HepG2 (cell line): Measurements from ENCODE around the gene CDH19. TPM values are rescaled to one million over a fixed set of nuclear protein-coding genes. Genes with fewer than 3 reads are reported as not detected.

Experiments used
- ATAC-seq: fragments of 200-7000 bp; cut with Tn5 transposase; 3 replicates; pipeline ENCODE4 v1.9.1; 2020; ENCODE audit warnings: mild to moderate bottlenecking, moderate library complexity
- BruUV-seq: library from RNA; stranded (reverse); fragments of 400-500 nt; replicated peaks from 2 replicates; lab custom pipeline; 2021; lab: Mats Ljungman, UMichigan
- CTCF ChIA-PET: fragments of 300-600 bp; formaldehyde crosslinking; extraction: SDS; loops from one replicate; lab custom pipeline; 2021; ENCODE audit warnings: low total read pairs, inconsistent platforms, low intra/inter-chr PET ratio; lab: Yijun Ruan, JAX
- POLR2A ChIA-PET: fragments of 350-600 bp; sonication (Branson Sonifier 250); formaldehyde crosslinking; loops from one replicate; lab custom pipeline; 2020; ENCODE audit warnings: antibody characterized with exemption, inconsistent platforms; lab: Yijun Ruan, JAX
- DNase-seq: peaks from one replicate; pipeline ENCODE4 v3.0.0-alpha.2; 2015; ENCODE audit warnings: low spot score
- FAIRE-seq: peaks from 3 replicates; lab custom pipeline; 2011; peaks lifted over from hg19 to GRCh38; lab: Jason Lieb, UNC
- H2AFZ ChIP-seq: one replicate; pipeline ENCODE4 v1.6.1; 2011; ENCODE audit warnings: low read length, inconsistent platforms
- H3K27ac ChIP-seq: fragments of 300-600 bp; 3 replicates; pipeline ENCODE4 v1.8.0; 2011; ENCODE audit warnings: mixed run types, mild to moderate bottlenecking, mixed read lengths, low read length, inconsistent platforms; ENCODE audit not compliant: insufficient read depth; ENCODE audit errors: extremely low read length
- H3K27me3 ChIP-seq, 2 experiments: fragments of 200-600 bp in 1 of 2; 2 replicates in 1 of 2; 3 replicates in 1 of 2; pipeline versions ENCODE4 v1.6.0 to v1.8.0; 2011; ENCODE audit warnings: low read length in 2 of 2, mild to moderate bottlenecking in 2 of 2, moderate library complexity in 2 of 2, inconsistent platforms in 1 of 2; ENCODE audit not compliant: insufficient read depth in 2 of 2, control insufficient read depth in 1 of 2
- H3K36me3 ChIP-seq, 2 experiments: fragments of 200-600 bp in 1 of 2; replicated peaks in 1 of 2; 2 replicates in 1 of 2; 3 replicates in 1 of 2; pipeline versions ENCODE4 v1.5.1 to v1.8.0; 2011; ENCODE audit warnings: low read length in 2 of 2, inconsistent platforms in 1 of 2; ENCODE audit not compliant: insufficient read depth in 2 of 2, control insufficient read depth in 1 of 2
- H3K4me1 ChIP-seq: 2 replicates; pipeline ENCODE4 v1.5.1; 2012; ENCODE audit warnings: low read length, inconsistent platforms; ENCODE audit not compliant: insufficient read depth
- H3K4me2 ChIP-seq: 2 replicates; pipeline ENCODE4 v1.6.0; 2011; ENCODE audit warnings: low read depth, low read length, inconsistent platforms
- H3K4me3 ChIP-seq, 3 experiments: fragments of 200-600 bp in 1 of 3; sonication (generic), shearing (Covaris generic) in 1 of 3; replicated peaks in 1 of 3; 2 replicates each; pipeline ENCODE4 v1.5.1; 2011 to 2016; ENCODE audit warnings: low read length in 3 of 3, inconsistent platforms in 2 of 3, low read depth in 2 of 3, mild to moderate bottlenecking in 2 of 3, control low read depth in 1 of 3, mixed read lengths in 1 of 3; ENCODE audit not compliant: insufficient read depth in 1 of 3
- H3K79me2 ChIP-seq: one replicate; pipeline ENCODE4 v1.6.1; 2011; ENCODE audit warnings: low read length, inconsistent platforms; ENCODE audit not compliant: insufficient read depth
- H3K9ac ChIP-seq: 2 replicates; pipeline ENCODE4 v1.6.0; 2011; ENCODE audit warnings: mild to moderate bottlenecking, low read depth, low read length, inconsistent platforms; ENCODE audit not compliant: insufficient read depth
- H3K9me3 ChIP-seq: 2 replicates; pipeline ENCODE4 v1.5.1; 2012; ENCODE audit warnings: mild to moderate bottlenecking, low read length
- H4K20me1 ChIP-seq: 2 replicates; pipeline ENCODE4 v1.6.0; 2011; ENCODE audit warnings: inconsistent platforms, mild to moderate bottlenecking, low read length, moderate library complexity; ENCODE audit not compliant: insufficient read depth
- BRD4 ChIP-seq: sonication (generic); formaldehyde crosslinking; IDR thresholded peaks from 2 replicates; pipeline ENCODE4 v1.4.0; 2020; ENCODE audit warnings: missing genetic modification reagents
- CEBPG ChIP-seq: IDR thresholded peaks from 2 replicates; pipeline ENCODE4 v1.6.1; 2016
- KAT2B ChIP-seq: fragments of 150-350 bp; IDR thresholded peaks from 2 replicates; pipeline ENCODE4 v1.6.1; 2014; ENCODE audit warnings: low read depth, low read length, borderline replicate concordance
- TARDBP ChIP-seq: sonication (generic); formaldehyde crosslinking; IDR thresholded peaks from 2 replicates; pipeline ENCODE4 v1.8.0; 2022; ENCODE audit warnings: mild to moderate bottlenecking, missing genetic modification reagents
- ZFY ChIP-seq: sonication (generic); formaldehyde crosslinking; IDR thresholded peaks from 2 replicates; pipeline ENCODE4 v1.4.0; 2020; ENCODE audit warnings: missing genetic modification reagents
- ZNF124 ChIP-seq: sonication (generic); formaldehyde crosslinking; IDR thresholded peaks from 2 replicates; pipeline ENCODE4 v1.4.0; 2020; ENCODE audit warnings: missing genetic modification reagents
- ZNF547 ChIP-seq: sonication (generic); formaldehyde crosslinking; IDR thresholded peaks from 2 replicates; pipeline ENCODE4 v1.5.1; 2020; ENCODE audit warnings: mild to moderate bottlenecking, missing genetic modification reagents
- WGBS: methylation state at CpG from one replicate; pipeline ENCODE4 v1.1.6; 2017; ENCODE audit warnings: low lambda C conversion rate; 5-methylcytosine and 5-hydroxymethylcytosine counted together
- in situ Hi-C: cut with HindIII; loops from 2 replicates; pipeline ENCODE4 v1.10.0; 2017; ENCODE audit warnings: low pct_unique_long_range_greater_than_20kb; ENCODE audit not compliant: extremely low pct_ligation_motif_present
- intact Hi-C: fragments of 100-400 bp; cut with micrococcal nuclease; formaldehyde crosslinking; loops from one replicate; pipeline ENCODE4 v1.10.0; 2022; ENCODE audit not compliant: unreplicated experiment
- polyA plus RNA-seq, 8 experiments: library from polyadenylated mRNA; depleted of rRNA in 3 of 8; stranded (reverse) in 7 of 8; unstranded in 1 of 8; fragments of >200 nt; fragmentation: Illumina TruSeq in 4 of 8; extraction: Trizol in 4 of 8; gene quantifications; 2 replicates each; pipeline versions ENCODE4 v1.2.1 to v1.2.3, GENCODE V29; 2011 to 2016; ENCODE audit warnings: low read depth in 4 of 8, missing spikeins in 1 of 8, mixed read lengths in 1 of 8; ENCODE audit not compliant: insufficient read depth in 1 of 8
- total RNA-seq, 5 experiments: library from RNA; depleted of rRNA; stranded (reverse); fragments of >200 nt; fragmentation: Illumina TruSeq; extraction: Trizol; gene quantifications; 2 replicates each; pipeline ENCODE4 v1.2.3, GENCODE V29; 2016; ENCODE audit warnings: low read depth in 1 of 5
- TF ChIP-seq, protein P1 (sequence below): IDR thresholded peaks from 2 replicates; pipeline ENCODE4 v1.4.0; 2020; ENCODE audit warnings: mild to moderate bottlenecking, missing genetic modification reagents
- TF ChIP-seq, protein P2 (sequence below): sonication (generic); formaldehyde crosslinking; IDR thresholded peaks from 2 replicates; pipeline ENCODE4 v1.8.0; 2022; ENCODE audit warnings: missing genetic modification reagents, mild to moderate bottlenecking, moderate library complexity, borderline replicate concordance

CDH19 gene
- total and polyA plus RNA-seq, 2 of the 13 experiments (the other 11 are each of a cell fraction or from before 2014, with no cell fraction given) = not detected

DNA sequence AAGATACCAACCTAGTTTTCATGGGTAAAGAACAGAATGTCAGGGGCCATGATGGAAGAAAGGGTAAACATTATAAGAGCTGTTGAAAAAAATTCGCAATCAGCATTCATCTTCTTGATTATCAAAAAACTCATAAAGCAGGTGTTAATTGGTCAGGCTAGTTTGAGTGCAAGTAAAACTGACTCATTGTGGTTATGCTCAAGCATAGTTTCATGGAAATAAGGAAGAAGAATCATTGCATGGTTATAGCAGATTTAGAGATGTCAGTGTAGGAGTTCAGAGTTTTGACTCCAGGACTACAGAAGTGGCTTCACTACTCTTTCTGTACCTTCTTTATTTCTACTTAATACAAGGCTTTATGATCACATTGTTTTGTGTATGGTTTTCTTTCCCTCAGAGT lies 26.9 kb upstream of the CDH19 start:
- Histone ChIP-seq H3K9ac (no peak overlapping the region), H3K4me3 (no peak overlapping the region), H3K4me1 (no peaks in the 10 kb centered on the region), H4K20me1 (no peaks in the 10 kb centered on the region), H3K9me3 (no peaks in the 10 kb centered on the region), H3K27ac (no peak overlapping the region), H3K4me2 (no peak overlapping the region), H3K79me2 (no peaks in the 10 kb centered on the region), H2AFZ (no peak overlapping the region), H3K27me3 (no peaks in the 10 kb centered on the region)
- no peak for FAIRE-seq
- no peak for DNase-seq
- ChIA-PET POLR2A (no interaction called here), CTCF (no interaction called here)
- intact Hi-C loops = no loop called here
- BruUV-seq = no TSS peak
- WGBS = 3% methylated on average over 1 of the region's 1 CpG
- TF ChIP-seq ZFY (CRISPR knock-in tag) = no peak
- no peak for TF ChIP-seq TARDBP (CRISPR knock-in tag)
- TF ChIP-seq ZNF547 (CRISPR knock-in tag) = no peak
- no peak for TF ChIP-seq ZNF124 (CRISPR knock-in tag)
- TF ChIP-seq, protein P1, sequence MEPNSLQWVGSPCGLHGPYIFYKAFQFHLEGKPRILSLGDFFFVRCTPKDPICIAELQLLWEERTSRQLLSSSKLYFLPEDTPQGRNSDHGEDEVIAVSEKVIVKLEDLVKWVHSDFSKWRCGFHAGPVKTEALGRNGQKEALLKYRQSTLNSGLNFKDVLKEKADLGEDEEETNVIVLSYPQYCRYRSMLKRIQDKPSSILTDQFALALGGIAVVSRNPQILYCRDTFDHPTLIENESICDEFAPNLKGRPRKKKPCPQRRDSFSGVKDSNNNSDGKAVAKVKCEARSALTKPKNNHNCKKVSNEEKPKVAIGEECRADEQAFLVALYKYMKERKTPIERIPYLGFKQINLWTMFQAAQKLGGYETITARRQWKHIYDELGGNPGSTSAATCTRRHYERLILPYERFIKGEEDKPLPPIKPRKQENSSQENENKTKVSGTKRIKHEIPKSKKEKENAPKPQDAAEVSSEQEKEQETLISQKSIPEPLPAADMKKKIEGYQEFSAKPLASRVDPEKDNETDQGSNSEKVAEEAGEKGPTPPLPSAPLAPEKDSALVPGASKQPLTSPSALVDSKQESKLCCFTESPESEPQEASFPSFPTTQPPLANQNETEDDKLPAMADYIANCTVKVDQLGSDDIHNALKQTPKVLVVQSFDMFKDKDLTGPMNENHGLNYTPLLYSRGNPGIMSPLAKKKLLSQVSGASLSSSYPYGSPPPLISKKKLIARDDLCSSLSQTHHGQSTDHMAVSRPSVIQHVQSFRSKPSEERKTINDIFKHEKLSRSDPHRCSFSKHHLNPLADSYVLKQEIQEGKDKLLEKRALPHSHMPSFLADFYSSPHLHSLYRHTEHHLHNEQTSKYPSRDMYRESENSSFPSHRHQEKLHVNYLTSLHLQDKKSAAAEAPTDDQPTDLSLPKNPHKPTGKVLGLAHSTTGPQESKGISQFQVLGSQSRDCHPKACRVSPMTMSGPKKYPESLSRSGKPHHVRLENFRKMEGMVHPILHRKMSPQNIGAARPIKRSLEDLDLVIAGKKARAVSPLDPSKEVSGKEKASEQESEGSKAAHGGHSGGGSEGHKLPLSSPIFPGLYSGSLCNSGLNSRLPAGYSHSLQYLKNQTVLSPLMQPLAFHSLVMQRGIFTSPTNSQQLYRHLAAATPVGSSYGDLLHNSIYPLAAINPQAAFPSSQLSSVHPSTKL = no peak
- TF ChIP-seq, protein P2, sequence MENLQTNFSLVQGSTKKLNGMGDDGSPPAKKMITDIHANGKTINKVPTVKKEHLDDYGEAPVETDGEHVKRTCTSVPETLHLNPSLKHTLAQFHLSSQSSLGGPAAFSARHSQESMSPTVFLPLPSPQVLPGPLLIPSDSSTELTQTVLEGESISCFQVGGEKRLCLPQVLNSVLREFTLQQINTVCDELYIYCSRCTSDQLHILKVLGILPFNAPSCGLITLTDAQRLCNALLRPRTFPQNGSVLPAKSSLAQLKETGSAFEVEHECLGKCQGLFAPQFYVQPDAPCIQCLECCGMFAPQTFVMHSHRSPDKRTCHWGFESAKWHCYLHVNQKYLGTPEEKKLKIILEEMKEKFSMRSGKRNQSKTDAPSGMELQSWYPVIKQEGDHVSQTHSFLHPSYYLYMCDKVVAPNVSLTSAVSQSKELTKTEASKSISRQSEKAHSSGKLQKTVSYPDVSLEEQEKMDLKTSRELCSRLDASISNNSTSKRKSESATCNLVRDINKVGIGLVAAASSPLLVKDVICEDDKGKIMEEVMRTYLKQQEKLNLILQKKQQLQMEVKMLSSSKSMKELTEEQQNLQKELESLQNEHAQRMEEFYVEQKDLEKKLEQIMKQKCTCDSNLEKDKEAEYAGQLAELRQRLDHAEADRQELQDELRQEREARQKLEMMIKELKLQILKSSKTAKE = no peak
- TF ChIP-seq BRD4 (CRISPR knock-in tag) = no peak
- TF ChIP-seq CEBPG (CRISPR knock-in tag) = no peak
- no peak for TF ChIP-seq KAT2B
- TF ChIP-seq, all 625 proteins: peak for 0
- in situ Hi-C loops = no loop called here
- no peak for ATAC-seq
- H3K36me3 ChIP-seq = no peaks in the 10 kb centered on the region
